ENCODE measurements around the gene UVSSA. TPM values are rescaled to one million over a fixed set of nuclear protein-coding genes. Genes with fewer than 3 reads are reported as not detected.

UVSSA gene
- total and polyA plus RNA-seq, 9 of the 15 experiments (the other 6 are each of a cell fraction or from before 2014, with no cell fraction given): 0.21 to 14.6 (median 3.3) TPM

GRCh38 chr4:1347410-1347864 is 429 bp downstream of the UVSSA start (continued):
- TF ChIP-seq GTF2A2 (tag; IDR thresholded peaks at IDR 0.05): no peak
- TF ChIP-seq LCOR (CRISPR knock-in tag; IDR thresholded peaks at IDR 0.05): peak; percentile 68; the same call in 1 of the 2 replicates
- TF ChIP-seq, protein P1, sequence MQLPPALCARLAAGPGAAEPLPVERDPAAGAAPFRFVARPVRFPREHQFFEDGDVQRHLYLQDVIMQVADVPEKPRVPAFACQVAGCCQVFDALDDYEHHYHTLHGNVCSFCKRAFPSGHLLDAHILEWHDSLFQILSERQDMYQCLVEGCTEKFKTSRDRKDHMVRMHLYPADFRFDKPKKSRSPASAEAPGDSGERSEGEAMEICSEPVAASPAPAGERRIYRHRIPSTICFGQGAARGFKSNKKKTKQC (CRISPR knock-in tag; IDR thresholded peaks at IDR 0.05): peak; percentile 46; the same call in 1 of the 2 replicates
- peak; percentile 66; the same call in 1 of the 2 replicates for TF ChIP-seq PHF8 (IDR thresholded peaks at IDR 0.05; ENCODE audit: borderline replicate concordance, low read length)
- TF ChIP-seq THAP7 (CRISPR knock-in tag; IDR thresholded peaks at IDR 0.05): no peak
- TF ChIP-seq RBM14 (IDR thresholded peaks at IDR 0.05; ENCODE audit: borderline replicate concordance, insufficient read depth, low read depth, low read length): no peak
- TF ChIP-seq SAFB2 (IDR thresholded peaks at IDR 0.05; ENCODE audit: borderline replicate concordance, low read depth, low read length, severe bottlenecking): no peak
- no peak for TF ChIP-seq SUPT5H (IDR thresholded peaks at IDR 0.05)
- TF ChIP-seq SIN3A (IDR thresholded peaks at IDR 0.05; ENCODE audit: borderline replicate concordance in 2 of 2, control insufficient read depth in 1 of 2, low read depth in 2 of 2, low read length in 2 of 2): peak in 1 of 2 experiments; percentile 32; a peak in 1 of 4 replicates
- no peak for TF ChIP-seq TEAD4 (IDR thresholded peaks at IDR 0.05; ENCODE audit: low read length)
- 0 out of 2 replicates have a peak, but pooled peaks have one; percentile 30 for TF ChIP-seq TEAD4 (CRISPR knock-in tag; IDR thresholded peaks at IDR 0.05; ENCODE audit: borderline replicate concordance)
- TF ChIP-seq, protein P2, sequence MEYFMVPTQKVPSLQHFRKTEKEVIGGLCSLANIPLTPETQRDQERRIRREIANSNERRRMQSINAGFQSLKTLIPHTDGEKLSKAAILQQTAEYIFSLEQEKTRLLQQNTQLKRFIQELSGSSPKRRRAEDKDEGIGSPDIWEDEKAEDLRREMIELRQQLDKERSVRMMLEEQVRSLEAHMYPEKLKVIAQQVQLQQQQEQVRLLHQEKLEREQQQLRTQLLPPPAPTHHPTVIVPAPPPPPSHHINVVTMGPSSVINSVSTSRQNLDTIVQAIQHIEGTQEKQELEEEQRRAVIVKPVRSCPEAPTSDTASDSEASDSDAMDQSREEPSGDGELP (CRISPR knock-in tag; IDR thresholded peaks at IDR 0.05; ENCODE audit: borderline replicate concordance): peak; percentile 2; the same call in 1 of the 2 replicates
- TF ChIP-seq, protein P3, sequence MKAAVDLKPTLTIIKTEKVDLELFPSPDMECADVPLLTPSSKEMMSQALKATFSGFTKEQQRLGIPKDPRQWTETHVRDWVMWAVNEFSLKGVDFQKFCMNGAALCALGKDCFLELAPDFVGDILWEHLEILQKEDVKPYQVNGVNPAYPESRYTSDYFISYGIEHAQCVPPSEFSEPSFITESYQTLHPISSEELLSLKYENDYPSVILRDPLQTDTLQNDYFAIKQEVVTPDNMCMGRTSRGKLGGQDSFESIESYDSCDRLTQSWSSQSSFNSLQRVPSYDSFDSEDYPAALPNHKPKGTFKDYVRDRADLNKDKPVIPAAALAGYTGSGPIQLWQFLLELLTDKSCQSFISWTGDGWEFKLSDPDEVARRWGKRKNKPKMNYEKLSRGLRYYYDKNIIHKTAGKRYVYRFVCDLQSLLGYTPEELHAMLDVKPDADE (conservative IDR thresholded peaks at IDR 0.05; ENCODE audit: control insufficient read depth, low read depth, low read length): peak; percentile 33; the same call in 1 of the 2 replicates
- TF ChIP-seq KDM5B (IDR thresholded peaks at IDR 0.05; ENCODE audit: insufficient replicate concordance, low read depth, low read length): peak; percentile 34
- no peak for TF ChIP-seq SMAD3 (CRISPR knock-in tag; conservative IDR thresholded peaks at IDR 0.05)
- TF ChIP-seq NCOA4 (IDR thresholded peaks at IDR 0.05; ENCODE audit: partially characterized antibody): no peak
- TF ChIP-seq POLR2G (IDR thresholded peaks at IDR 0.05; ENCODE audit: low read depth, low read length): peak; percentile 81
- TF ChIP-seq, protein P4, sequence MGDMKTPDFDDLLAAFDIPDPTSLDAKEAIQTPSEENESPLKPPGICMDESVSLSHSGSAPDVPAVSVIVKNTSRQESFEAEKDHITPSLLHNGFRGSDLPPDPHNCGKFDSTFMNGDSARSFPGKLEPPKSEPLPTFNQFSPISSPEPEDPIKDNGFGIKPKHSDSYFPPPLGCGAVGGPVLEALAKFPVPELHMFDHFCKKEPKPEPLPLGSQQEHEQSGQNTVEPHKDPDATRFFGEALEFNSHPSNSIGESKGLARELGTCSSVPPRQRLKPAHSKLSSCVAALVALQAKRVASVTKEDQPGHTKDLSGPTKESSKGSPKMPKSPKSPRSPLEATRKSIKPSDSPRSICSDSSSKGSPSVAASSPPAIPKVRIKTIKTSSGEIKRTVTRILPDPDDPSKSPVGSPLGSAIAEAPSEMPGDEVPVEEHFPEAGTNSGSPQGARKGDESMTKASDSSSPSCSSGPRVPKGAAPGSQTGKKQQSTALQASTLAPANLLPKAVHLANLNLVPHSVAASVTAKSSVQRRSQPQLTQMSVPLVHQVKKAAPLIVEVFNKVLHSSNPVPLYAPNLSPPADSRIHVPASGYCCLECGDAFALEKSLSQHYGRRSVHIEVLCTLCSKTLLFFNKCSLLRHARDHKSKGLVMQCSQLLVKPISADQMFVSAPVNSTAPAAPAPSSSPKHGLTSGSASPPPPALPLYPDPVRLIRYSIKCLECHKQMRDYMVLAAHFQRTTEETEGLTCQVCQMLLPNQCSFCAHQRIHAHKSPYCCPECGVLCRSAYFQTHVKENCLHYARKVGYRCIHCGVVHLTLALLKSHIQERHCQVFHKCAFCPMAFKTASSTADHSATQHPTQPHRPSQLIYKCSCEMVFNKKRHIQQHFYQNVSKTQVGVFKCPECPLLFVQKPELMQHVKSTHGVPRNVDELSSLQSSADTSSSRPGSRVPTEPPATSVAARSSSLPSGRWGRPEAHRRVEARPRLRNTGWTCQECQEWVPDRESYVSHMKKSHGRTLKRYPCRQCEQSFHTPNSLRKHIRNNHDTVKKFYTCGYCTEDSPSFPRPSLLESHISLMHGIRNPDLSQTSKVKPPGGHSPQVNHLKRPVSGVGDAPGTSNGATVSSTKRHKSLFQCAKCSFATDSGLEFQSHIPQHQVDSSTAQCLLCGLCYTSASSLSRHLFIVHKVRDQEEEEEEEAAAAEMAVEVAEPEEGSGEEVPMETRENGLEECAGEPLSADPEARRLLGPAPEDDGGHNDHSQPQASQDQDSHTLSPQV (IDR thresholded peaks at IDR 0.05): peak; percentile 84
- no peak for TF ChIP-seq POLR3A (IDR thresholded peaks at IDR 0.05; ENCODE audit: borderline replicate concordance, extremely low read depth, insufficient read depth, insufficient read length)
- no peak for TF ChIP-seq STAG1 (CRISPR knock-in tag; IDR thresholded peaks at IDR 0.05; ENCODE audit: borderline replicate concordance)

Data from K562 (cell line).